DMS114 treated with DMSO at 0.1 percent for 48 hours (cell line): Measurements from ENCODE around the gene NADSYN1.

Experiments used
- DNase-seq: peaks from one replicate; lab custom pipeline; 2025; ENCODE audit not compliant: unreplicated experiment; lab: John Stamatoyannopoulos, UW

NADSYN1 gene

DNA sequence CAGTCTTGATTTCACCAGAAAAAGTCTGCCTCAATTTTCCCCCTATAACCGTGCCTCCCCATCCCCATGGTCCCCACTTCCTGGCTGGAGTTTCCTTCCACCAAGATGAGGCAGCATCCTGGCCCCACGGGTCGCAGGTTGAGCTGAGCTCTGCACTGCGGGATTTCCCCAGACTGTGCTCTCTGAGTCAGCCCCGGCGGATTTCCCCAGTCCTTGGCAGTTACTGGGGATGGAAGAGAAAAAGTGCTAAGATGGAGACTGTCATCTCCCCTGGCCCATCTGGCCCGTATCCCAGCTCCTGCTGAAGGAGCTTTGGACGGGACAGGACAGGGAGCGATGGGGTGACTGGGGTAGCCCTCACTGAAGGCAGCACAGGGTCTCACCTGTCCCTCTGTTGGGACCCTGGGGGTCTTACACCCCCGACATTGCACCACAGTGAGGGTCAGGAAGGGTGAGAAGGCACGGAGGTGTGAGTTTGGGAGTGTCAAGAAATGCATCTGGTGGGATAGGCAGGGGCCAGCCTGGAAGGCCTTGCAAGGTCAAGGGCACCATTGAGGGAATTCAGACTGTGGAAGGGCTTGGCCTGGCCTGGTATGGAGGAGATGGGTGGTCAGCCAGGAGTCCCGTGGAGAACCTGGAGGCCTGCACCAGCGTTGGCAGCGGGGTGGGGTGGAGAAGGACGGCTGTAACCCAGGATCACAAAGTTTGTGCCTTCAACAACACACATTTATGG, 36.5 kb downstream of the NADSYN1 start:
- no peak for DNase-seq

DNA sequence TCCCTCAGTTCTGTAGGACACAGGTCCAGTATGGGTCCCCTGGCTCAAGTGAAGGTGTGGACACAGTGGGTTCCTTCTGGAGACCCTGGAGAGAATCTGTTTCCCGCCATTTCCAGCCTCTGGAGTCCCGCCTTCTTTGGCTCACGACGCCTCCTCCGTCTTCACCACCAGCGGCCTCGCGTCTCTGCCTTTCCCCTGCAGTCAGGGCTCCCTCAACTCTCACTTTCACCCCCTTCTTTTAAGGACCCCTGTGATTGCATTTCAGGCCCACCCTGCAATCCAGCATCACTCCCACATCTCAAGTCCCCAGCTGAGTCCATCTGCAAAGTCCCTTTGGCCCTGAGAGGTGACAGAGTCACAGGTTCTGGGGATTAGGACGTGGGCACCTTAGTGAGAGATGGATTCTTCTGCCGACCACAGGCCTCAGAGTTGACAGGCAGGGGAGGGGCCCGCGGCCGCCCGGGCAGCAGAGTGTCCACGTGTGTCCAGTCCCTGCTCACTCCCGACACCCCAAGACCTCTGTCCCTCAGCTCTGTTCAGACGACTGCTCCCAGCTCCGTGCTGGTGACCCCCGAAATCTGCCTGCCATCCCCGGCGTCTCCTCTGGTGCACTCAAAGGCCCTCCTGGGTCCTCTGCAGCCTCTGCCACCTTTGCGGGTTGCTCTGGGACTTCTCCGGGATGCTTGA, 37.2 kb downstream of the NADSYN1 start:
- DNase-seq, result no peak

DNA sequence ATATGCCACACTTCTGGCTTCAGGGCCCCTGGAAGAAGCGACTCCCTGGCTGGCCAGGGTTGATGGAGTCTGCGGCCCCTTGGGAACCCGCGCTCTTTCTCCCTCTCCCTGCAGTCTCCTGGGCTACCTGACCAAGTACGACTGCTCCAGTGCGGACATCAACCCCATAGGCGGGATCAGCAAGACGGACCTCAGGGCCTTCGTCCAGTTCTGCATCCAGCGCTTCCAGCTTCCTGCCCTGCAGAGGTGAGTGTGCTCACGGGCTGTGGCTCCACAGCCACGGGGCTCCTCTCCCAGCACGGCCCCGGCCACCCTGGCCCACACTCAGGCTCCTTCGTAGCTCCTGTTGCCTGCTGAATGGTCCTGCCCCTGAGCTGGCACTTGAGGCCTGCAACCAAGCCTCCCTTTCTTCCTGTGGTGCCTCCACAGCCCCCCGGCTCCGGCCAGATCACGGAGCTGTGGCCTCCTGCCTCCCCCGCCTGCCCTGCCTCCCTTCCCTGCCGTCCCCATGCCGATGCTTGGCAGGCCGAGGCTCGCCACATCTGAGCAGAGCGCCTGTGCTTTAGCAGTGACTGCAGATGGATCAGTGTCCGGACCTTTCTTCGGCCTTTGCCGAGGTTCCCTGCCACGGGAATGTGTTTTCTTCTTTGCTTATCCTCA, 37.9 kb downstream of the NADSYN1 start:
- DNase-seq, result no peak

DNA sequence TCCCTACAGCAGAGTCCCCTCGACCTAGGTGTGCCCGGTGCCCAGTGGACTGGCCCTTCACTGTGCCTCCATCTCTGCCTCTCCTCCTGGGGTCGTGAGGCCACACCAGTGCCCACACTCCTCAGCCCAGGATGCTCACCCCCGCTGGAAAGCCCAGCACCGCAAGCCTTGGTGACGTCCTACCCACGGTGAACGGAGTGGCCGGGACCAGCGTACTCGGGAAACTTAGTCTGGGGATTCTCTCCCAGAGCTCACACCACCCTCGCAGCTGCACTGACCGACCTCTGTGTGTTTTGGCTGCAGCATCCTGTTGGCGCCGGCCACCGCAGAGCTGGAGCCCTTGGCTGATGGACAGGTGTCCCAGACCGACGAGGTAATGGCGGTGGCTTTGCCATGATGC, 38.5 kb downstream of the NADSYN1 start:
- DNase-seq, result no peak

DNA sequence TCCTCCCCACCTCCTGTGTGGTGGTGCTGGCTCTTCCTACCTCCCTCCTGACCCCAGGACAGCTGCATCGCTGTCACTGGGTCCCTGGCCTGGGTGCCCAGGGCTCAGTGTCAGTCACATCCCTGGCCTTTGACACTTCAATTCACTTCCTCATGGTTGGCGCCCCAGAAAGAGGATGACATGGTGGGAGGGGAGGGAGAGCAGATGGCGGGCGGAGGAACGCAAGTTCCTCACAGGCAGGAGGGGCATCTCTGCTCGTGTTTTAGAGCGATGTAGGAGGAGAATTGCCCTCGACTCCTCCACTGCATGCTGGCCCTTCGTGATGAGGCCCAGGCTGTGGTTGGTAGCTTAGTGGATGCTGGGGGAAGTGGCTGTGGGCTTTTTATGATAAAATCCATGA, 38.9 kb downstream of the NADSYN1 start:
- no peak for DNase-seq

DNA sequence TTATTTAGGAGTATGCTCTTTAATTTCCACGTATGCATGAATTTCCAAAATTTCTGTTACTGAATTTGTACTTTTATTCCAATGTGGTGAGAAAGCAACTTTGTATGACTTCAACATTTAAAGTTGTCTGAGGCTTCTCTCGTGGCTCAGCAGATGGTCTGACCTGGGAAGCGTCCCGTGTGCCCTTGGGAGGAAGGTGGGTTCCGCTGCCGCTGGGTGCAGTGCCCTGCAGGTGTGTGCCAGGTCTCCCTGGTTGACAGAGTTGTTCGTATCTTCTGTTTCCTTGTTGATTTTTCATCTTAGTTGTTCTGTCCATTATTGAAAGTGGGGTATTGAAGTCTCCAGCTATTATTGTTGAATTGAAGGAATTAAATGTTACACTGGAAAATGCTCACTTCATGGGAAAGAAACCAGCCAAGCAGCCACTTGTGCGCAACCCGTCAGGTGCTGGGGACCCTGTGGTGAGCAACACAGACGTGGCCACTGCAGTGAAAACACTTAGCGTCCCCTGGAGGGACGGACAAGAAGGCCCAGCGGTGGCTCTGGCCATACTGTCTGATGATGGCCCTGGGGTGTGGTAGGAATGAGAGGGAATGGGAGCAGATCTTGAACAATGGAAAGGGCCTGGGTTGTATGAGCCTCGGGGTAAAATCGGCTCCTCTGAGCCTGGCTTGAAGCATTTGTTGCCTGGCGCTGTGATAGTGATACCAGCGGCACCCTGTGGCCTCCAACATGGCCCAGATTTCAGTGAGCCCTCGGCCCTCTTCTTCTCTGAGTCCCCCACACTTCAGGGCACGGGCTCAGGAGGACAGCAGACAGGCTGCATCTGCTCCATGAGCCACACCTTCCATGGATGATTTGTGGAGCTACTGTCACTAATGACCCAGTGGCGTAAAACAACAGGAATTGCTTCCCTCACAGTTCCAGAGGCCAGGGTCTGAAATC, 42.6 kb downstream of the NADSYN1 start:
- no peak for DNase-seq

DNA sequence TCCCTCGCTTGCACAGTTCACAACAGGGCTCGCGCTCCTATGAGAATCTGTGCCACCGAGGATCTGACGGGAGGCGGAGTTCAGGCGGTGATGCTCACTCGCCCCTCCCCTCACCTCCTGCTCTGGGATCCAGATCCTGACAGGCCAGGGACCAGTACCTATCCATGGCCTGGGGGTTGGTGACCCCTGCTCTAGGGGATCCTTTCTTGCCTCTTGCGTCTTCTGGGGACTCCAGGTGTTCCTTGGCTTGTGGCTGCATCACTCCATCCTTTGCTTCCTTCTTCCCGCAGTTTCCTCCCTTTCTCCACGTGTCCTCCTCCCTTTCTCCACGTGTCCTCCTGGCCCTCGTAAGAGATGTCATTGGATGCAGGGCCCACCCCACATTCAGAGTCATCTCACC, 43.4 kb downstream of the NADSYN1 start:
- no peak for DNase-seq

DNA sequence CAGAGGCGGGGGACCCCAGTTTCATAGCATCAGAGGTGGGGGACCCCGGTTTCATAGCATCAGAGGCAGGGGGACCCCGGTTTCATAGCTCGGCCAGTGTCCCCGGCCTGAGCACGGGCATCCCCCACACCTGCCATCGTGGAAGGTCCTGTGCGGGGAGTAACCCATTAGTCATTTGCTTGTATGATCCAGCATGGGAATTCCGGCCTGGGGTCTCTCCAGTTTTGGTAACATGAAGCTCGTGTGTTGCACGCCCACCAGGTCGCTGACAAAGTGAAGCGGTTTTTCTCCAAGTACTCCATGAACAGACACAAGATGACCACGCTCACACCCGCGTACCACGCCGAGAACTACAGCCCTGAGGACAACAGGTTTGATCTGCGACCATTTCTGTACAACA, 45.1 kb downstream of the NADSYN1 start:
- DNase-seq, result no peak

DNA sequence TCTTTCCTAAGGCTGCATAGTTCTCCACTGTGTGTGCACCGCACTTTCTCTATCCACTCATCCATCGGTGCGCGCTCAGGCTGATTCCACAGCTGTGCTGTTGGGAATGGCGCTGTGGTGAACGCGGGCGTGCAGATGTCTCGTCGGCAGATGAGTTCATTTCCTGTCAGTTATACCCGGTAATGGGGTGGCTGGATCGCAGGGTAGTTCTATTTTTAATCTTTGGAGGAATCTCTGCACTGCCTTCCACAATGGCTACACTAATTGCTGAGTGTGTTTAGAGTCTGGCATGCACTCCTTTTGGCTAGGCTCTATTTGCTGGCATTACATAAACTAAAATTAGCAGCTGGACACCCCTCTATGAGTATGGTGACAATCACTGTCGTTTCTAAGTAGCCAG, 46.1 kb downstream of the NADSYN1 start:
- no peak for DNase-seq

DNA sequence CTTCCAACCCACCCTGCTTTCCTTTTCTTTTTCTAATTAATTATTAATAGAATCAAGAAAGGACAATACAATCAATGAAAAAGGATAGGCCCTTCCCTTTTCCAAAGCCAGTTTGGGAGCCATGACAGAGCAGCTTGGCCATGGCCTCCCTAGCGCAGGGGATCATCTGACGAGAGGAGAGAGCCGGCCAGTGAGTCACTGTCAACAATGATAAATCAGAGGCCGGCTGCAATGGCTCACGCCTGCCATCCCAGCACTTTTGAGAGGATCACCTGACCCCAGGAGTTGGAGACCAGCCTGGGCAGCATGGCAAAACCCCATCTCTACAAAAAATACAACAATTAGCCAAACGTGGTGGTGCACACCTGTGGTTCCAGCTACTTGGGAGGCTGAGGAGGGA, 46.5 kb downstream of the NADSYN1 start:
- DNase-seq, result no peak

DNA sequence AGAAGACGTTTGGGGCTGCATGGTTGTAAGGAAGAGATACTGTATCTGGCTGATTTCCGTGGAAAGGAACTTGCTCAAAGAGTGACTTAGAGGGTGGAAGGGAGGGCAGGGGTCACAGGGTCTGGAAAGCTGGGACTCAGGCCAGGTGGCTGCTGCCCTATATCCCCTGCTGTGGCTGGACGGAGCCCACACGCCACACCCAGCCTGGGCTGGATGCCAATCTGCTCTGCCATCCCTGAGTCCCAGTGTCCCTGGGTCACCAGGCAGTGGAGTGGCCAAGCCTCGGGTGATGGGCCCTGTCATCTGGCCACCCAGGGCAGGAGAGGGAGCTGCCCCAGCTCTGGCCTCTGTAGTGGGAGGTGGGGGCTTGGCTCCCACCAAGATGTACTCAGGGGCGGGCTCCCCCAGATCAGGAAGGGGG, 47.6 kb downstream of the NADSYN1 start:
- no peak for DNase-seq

DNA sequence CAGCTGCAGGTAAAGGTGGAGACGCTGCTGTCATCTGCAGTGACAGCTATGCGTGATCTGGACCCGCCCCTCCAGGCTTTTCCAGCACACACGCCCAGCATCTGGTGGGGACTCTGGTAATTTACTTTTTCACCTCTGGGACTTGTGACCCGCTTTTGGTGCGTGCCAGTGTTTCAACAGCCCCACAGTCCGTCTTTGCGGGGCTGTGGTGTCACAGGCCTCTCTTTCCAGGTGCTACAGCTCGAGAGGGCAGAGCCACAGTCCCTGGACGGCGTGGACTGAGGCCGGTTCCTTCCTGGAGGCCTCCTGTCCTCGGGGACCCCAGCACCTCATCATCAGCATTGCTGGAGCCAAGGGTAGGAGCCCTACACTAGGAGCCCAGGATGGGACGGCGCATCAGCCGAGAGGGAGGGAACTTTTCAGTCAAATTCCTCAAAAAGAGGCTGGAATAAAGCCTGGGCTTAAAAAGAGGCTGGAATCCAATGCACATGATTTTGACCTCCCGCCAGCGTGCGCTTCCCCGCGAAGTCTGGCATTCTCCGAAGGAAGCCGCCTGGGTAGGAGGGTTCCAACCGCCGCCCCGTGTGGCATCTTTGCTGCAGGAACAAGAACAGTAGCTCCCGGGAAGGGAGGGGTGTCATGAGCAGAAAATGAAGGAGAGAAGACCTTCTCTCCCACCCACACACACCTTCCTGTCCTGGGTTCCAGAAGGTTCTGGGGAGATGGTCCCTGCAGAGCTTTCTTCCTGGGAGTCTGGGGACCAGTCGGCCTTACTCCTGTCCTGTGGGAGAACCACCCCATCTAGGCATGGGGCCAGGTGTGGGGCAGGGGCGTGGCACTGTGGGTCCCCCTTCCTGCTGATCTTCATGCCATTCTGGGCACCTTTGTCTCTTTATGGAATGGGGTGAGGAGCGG, 48.3 kb downstream of the NADSYN1 start:
- no peak for DNase-seq

DNA sequence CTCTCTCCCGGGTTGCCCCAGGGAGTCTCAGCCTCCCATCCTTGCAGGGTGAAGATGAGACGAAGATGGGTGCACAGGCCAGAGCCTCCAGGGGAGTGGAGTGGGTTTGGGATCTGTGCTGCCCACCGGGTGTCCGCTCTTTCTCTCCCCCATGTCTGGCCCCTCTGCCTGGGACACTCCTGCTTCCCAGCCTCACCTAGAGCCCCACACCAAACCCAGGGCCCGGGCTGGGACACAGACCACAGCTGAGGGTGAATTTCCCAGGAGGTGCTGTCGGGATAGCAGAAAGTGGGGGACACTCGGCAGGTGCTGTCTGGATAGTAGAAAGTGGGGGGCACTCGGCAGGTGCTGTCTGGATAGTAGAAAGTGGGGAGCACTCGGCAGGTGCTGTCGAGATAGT, 49.0 kb downstream of the NADSYN1 start:
- no peak for DNase-seq

DNA sequence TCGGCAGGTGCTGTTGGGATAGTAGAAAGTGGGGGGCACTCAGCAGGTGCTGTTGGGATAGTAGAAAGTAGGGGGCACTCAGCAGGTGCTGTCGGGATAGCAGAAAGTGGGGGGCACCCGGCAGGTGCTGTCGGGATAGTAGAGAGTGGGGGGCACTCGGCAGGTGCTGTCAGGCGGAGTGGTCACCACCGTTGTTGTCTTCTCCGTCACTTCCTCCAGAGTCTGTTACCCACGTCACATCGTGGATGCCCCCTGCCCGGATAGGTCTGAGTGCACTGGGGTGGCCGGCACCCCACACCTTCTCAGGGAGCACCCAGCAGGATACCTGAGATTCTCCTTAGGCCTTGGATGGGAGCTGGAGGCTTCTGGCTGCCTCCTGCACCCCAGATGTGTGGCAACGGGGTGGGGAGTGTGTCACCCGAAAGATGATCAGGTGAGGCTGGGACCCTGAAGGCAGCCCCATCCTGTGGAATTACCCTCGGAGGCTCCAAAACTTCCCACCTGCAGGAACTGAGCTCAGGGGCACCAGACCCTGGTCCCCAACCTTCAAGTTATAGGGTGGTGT, 50.0 kb downstream of the NADSYN1 start:
- DNase-seq, result no peak

DNA sequence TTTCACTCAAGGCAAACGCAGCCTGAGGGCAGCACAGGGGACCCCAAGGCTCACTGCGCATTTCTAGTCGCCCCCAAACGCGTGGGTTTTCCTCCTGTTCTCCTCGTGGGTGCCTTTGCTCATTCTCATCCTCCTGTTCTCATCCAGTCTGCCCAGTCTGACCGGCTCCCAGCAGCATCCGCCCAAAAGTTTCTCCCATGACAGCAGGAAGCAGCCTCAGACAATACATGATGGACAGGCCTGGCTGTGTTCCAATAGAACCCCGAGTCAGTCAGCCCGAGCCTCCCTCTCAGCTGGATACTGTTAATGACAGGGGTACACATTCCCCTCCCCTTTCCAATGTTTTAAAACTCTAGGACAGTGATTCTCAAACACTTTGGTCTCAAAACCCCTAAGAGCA, 51.5 kb downstream of the NADSYN1 start:
- DNase-seq, result no peak

DNA sequence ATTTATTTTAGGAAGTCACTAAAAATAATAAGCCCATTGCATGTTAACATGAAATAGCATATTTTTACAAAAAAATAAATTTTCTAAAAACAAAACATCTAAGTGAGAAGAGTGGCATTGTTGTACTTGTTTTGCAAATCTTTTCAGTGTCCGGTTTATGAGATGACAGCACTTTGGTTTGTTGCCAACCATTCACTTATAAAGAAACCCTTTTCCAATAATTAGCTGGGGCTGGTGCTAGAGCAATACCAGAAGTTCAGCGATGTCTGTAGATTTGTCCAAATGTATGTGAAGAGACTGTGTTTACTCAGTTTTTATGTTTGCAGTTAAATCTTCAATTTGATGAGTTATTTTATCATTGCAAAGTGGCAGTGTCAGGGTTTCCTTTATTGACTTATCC, 52.0 kb downstream of the NADSYN1 start:
- DNase-seq, result no peak

DNA sequence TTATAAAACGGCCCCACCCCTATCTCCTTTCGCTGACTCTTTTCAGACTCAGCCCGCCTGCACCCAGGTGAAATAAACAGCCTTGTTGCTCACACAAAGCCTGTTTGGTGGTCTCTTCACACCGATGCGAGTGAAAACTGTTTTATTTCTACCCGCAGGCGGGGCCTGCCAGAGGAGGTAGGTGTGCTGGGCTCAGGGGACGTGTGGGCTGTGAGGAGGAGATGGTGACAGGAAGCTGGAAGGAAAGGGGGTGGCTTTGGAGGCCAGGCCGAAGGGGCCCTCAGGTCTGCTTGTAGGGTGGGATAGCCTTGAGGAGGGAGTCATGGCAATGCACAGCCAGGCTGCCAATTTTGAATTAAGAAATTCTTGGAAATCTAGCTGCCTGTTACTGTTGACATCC, 52.8 kb downstream of the NADSYN1 start:
- DNase-seq, result no peak

DNA sequence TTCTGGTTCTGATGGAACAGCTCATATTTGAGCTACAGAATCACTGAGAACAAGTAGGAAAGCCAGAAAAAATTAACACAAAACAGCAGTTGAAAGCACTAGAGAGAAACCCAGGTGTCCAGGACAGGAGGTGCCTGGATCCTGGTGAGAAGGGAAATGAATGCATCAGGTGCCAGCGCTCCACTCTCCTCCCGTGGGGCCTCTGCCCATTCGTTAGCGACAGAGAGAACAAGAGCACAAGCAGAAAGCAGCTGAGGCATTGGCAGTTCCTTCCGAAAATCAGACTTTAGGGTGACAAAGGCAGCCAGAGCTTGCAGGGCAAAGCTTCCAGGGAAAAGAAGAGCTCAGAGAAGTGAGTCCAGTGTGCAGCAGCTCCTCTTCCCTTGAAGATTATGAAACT, 54.1 kb downstream of the NADSYN1 start:
- DNase-seq, result no peak

DNA sequence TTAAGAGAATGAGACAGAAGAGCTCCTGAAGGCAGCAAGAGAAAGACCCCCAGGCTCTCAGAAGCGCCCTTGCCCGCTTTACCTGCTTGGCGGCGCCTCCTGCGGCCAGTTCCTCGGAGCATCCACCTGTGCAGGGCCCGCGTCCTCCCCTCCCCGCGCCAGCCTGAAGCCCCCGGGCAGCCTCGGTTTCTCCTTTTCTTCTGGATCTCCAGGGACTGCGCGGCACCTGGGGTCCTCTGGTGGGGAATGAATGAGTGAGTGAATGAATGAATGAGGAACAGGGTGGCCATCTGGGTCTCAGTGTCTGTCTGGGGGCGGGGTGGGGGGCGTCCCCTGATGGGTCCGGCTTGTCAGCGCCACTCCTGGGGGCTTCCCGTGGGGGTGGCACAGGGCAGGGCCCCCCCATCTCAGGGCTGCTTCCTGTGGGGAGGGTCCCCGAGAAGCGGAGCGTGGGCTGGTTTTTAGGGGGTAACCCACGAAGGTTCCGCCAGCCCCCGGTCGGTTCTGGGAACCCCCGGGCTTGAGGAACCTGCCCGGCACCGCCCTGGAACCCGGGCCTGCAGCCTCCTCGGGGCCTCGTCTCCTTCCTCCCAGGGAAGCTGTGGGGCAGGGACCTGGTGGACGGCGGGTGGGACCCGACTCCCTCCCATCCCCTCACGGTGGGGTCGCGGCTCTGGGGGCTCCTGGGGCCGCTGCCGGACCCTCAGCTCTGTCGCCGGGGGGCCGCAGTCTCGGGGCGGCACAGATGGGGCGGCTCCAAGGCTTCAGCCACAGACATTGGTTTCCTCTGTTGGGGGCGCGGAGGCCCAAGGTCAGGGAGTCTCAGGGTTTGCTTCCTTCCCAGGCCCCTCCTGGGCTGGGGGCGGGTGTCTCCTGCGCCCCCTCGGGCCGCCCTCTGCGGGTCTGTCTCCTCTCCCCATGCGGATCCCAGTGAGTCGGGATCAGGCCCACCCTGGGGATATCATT, 65.8 kb downstream of the NADSYN1 start:
- DNase-seq, result no peak
